Myocyte (in vitro differentiated cells): ENCODE results near the gene PHLDB2. TPM values are rescaled to one million over a fixed set of nuclear protein-coding genes. Genes with fewer than 3 reads are reported as not detected.

Experiments
- DNase-seq: peaks from one replicate; pipeline ENCODE4 v3.0.0-alpha.2; 2012; ENCODE audit warnings: low read depth
- total RNA-seq: library from RNA; depleted of rRNA; stranded (reverse); fragments of >200 nt; gene quantifications from 2 replicates; pipeline ENCODE4 v1.2.3, GENCODE V29; 2014

Gene PHLDB2
- total RNA-seq, 1 donor from 2014 or later, result 53.8 TPM

GRCh38 chr3:112013784-112014143, 154.7 kb downstream of the PHLDB2 start:
- no peak for DNase-seq

DNA sequence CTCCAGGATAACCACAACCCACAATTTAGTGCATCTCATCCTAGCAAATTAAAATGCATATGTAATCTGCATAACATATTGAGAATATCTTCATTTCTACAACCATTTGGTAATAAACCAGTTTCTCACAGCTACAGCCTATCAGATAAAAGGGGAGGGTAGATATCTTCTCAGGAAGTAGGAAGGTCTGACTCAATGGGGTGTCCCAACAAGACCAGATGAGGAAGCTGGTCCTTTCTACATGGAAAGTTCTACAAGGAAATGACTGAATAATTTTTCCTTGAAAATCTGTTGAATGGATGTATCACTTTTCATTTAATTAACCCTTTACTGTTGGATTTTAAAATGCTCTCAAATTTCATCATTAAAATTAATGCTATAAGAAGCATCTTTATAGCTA, 158.0 kb downstream of the PHLDB2 start:
- DNase-seq, result no peak

GRCh38 chr3:112018712-112019111, 159.6 kb downstream of the PHLDB2 start:
- DNase-seq, result no peak

GRCh38 chr3:112019716-112020115, 160.7 kb downstream of the PHLDB2 start:
- no peak for DNase-seq

DNA sequence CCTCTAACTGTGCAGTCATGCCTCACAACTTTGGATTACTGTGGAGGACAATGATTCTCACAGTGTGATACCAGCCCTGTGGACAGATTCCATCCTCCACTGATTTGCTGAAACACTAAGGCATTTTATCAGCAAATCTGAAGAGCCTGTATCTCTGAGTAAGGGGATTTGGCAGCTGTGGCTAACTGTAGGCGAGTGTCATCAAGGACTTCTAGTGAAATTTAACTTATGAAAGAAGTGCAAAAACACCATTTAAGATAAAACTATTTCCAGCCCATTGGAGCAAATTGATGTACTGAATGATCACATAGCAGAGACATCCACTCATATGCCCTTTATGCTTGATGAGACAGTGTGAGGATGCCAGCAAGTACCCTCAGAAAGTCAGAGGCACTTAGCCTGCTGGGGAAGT, 161.6 kb downstream of the PHLDB2 start:
- DNase-seq, result no peak

Other genes with a start within 250 kb of the PHLDB2 start
- gene PLCXD2, start 184.6 kb upstream of the PHLDB2 start, total RNA-seq, result 1.3 TPM in 2 replicates
- gene ABHD10, start 119.8 kb downstream of the PHLDB2 start, total RNA-seq, result 27.1 and 30.1 TPM in 2 replicates
- gene TAGLN3, start 139.7 kb downstream of the PHLDB2 start, total RNA-seq, result 0.36 and 0.56 TPM in 2 replicates
- gene TMPRSS7, start 175.5 kb downstream of the PHLDB2 start, total RNA-seq, result not detected in 2 replicates
- gene C3orf52, start 227.1 kb downstream of the PHLDB2 start, total RNA-seq, result 11.8 and 18.6 TPM in 2 replicates